Bronchial epithelial cell (primary cell): Measurements from ENCODE around the gene FOXRED1. TPM values are rescaled to one million over a fixed set of nuclear protein-coding genes. Genes with fewer than 3 reads are reported as not detected.

Experiments
- DNase-seq: peaks from one replicate; pipeline ENCODE4 v3.0.0-alpha.2; 2010; ENCODE audit warnings: low read depth
- FAIRE-seq: peaks from 2 replicates; lab custom pipeline; 2011; peaks lifted over from hg19 to GRCh38; lab: Jason Lieb, UNC
- H3K27me3 ChIP-seq: 2 replicates; pipeline ENCODE4 v1.5.1; 2011; ENCODE audit warnings: low read length; ENCODE audit not compliant: control insufficient read depth, insufficient read depth
- H3K36me3 ChIP-seq: 2 replicates; pipeline ENCODE4 v1.5.1; 2011; ENCODE audit warnings: low read length; ENCODE audit not compliant: control insufficient read depth, insufficient read depth
- H3K4me3 ChIP-seq: 2 replicates; pipeline ENCODE4 v1.5.1; 2011; ENCODE audit warnings: mild to moderate bottlenecking, low read depth, low read length, control low read depth
- CTCF ChIP-seq: IDR thresholded peaks from 2 replicates; pipeline ENCODE4 v1.5.1; 2011; ENCODE audit warnings: mild to moderate bottlenecking, moderate library complexity, low read length, control low read depth, inconsistent platforms; ENCODE audit not compliant: insufficient read depth, severe bottlenecking
- total RNA-seq: library from RNA; depleted of rRNA; stranded (reverse); fragments of >200 nt; gene quantifications from 2 replicates; pipeline ENCODE4 v1.2.1, GENCODE V29; 2014

FOXRED1 gene
- 16.0 and 16.8 TPM in 2 replicates for total RNA-seq

- TF ChIP-seq CTCF, result no peak
- H3K27me3 ChIP-seq, result no peaks in the 10 kb centered on the region
- DNase-seq, result peak; percentile 95
- FAIRE-seq, result no peak
- peak within 1 kb of the TSS; percentile 93 for H3K4me3 ChIP-seq
- H3K36me3 ChIP-seq, result peaks cover 31% of the 10 kb centered on the region
These were observed at the start of gene FOXRED1, which contains the start of gene SRPRA for GRCh38 chr11:126268708-126269579. TSS of gene FOXRED1 (plus strand) at chr11:126269154. CDS start at chr11:126269207, 53 bp downstream. TSS of gene SRPRA (minus strand) at chr11:126268895. CDS start at chr11:126268804, 91 bp downstream.

GRCh38 chr11:126219547-126219946, 49.4 kb upstream of the FOXRED1 start:
- peaks cover 1% of the 10 kb centered on the region for H3K36me3 ChIP-seq
- DNase-seq (no peak), FAIRE-seq (no peak)
- no peaks in the 10 kb centered on the region for H3K27me3 ChIP-seq
- TF ChIP-seq CTCF, result no peak
- H3K4me3 ChIP-seq, result no peak overlapping the region

- TF ChIP-seq CTCF, result no peak
- Histone ChIP-seq H3K27me3 (no peaks in the 10 kb centered on the region), H3K36me3 (no peaks in the 10 kb centered on the region), H3K4me3 (no peak overlapping the region)
- FAIRE-seq, result no peak
- no peak for DNase-seq
These were observed 44.2 kb upstream of the FOXRED1 start for GRCh38 chr11:126224647-126225294.

- FAIRE-seq (no peak), DNase-seq (no peak)
- no peak overlapping the region for H3K4me3 ChIP-seq
- no peaks in the 10 kb centered on the region for H3K27me3 ChIP-seq
- no peaks in the 10 kb centered on the region for H3K36me3 ChIP-seq
- no peak for TF ChIP-seq CTCF
These were observed 43.7 kb upstream of the FOXRED1 start for GRCh38 chr11:126225295-126225665.

- FAIRE-seq (no peak), DNase-seq (no peak)
- no peak for TF ChIP-seq CTCF
- no peaks in the 10 kb centered on the region for H3K27me3 ChIP-seq
- H3K36me3 ChIP-seq, result no peaks in the 10 kb centered on the region
- no peak overlapping the region for H3K4me3 ChIP-seq
These were observed 42.4 kb upstream of the FOXRED1 start for GRCh38 chr11:126226334-126227084.
